Fibroblast of lung (primary cell): ENCODE results near the gene SERAC1. TPM values are rescaled to one million over a fixed set of nuclear protein-coding genes. Genes with fewer than 3 reads are reported as not detected.
"Not testable (repeated sequence)": the region's sequence is repeated elsewhere in the genome, so short reads cannot be mapped to it uniquely, and the experiment has no call there.

ENCODE experiments used
- DNase-seq, 2 donors: peaks; one replicate each; pipeline versions ENCODE4 v3.0.0 to v3.0.0-alpha.2; 2010; ENCODE audit warnings: low read depth in 2 of 2
- H2AFZ ChIP-seq: 2 replicates; pipeline ENCODE4 v1.5.1; 2012; ENCODE audit warnings: low read length, control low read depth, inconsistent platforms
- H3K27ac ChIP-seq: 2 replicates; pipeline ENCODE4 v1.5.1; 2011; ENCODE audit warnings: low read length, control low read depth; ENCODE audit not compliant: insufficient read depth
- H3K27me3 ChIP-seq: 2 replicates; pipeline ENCODE4 v1.5.1; 2011; ENCODE audit warnings: mild to moderate bottlenecking, low read length; ENCODE audit not compliant: control insufficient read depth, insufficient read depth
- H3K36me3 ChIP-seq: 2 replicates; pipeline ENCODE4 v1.5.1; 2011; ENCODE audit warnings: low read length; ENCODE audit not compliant: control insufficient read depth, insufficient read depth
- H3K4me1 ChIP-seq: 2 replicates; pipeline ENCODE4 v1.5.1; 2011; ENCODE audit warnings: low read length; ENCODE audit not compliant: control insufficient read depth, insufficient read depth; ENCODE audit errors: extremely low read depth
- H3K4me2 ChIP-seq: 2 replicates; pipeline ENCODE4 v1.5.1; 2011; ENCODE audit warnings: low read length, control low read depth; ENCODE audit not compliant: insufficient read depth; ENCODE audit errors: extremely low read depth
- H3K4me3 ChIP-seq, 4 experiments: fragments of 200-600 bp in 1 of 4; sonication (generic) in 1 of 4; replicated peaks in 1 of 4; 2 replicates each; pipeline ENCODE4 v1.5.1; 2011 to 2016; ENCODE audit warnings: low read length in 4 of 4, low read depth in 3 of 4, mild to moderate bottlenecking in 3 of 4, control low read depth in 2 of 4, inconsistent platforms in 1 of 4, mixed read lengths in 1 of 4; ENCODE audit not compliant: insufficient read depth in 1 of 4; ENCODE audit errors: control extremely low read depth in 1 of 4
- H3K79me2 ChIP-seq: 2 replicates; pipeline ENCODE4 v1.5.1; 2012; ENCODE audit warnings: mild to moderate bottlenecking, low read length, inconsistent platforms; ENCODE audit not compliant: control insufficient read depth, insufficient read depth
- H3K9ac ChIP-seq: 2 replicates; pipeline ENCODE4 v1.5.1; 2011; ENCODE audit warnings: mild to moderate bottlenecking, low read length, control low read depth; ENCODE audit not compliant: insufficient read depth
- H3K9me3 ChIP-seq: 2 replicates; pipeline ENCODE4 v1.5.1; 2012; ENCODE audit warnings: low read depth, low read length; ENCODE audit not compliant: control insufficient read depth, insufficient read depth
- H4K20me1 ChIP-seq: 2 replicates; pipeline ENCODE4 v1.5.1; 2011; ENCODE audit warnings: low read length; ENCODE audit not compliant: control insufficient read depth, insufficient read depth; ENCODE audit errors: extremely low read depth
- EZH2 ChIP-seq: IDR thresholded peaks from 2 replicates; pipeline ENCODE4 v1.5.1; 2012; ENCODE audit warnings: low read length, control low read depth, mild to moderate bottlenecking; ENCODE audit errors: missing control alignments
- polyA plus RNA-seq, 2 donors: library from polyadenylated mRNA; depleted of rRNA in 1 of 2; stranded (reverse) in 1 of 2; unstranded in 1 of 2; fragments of >200 nt; gene quantifications; 2 replicates each; pipeline ENCODE4 v1.2.1, GENCODE V29; 2011 to 2012; ENCODE audit warnings: missing spikeins in 1 of 2
- total RNA-seq: library from RNA; depleted of rRNA; stranded (reverse); fragments of >200 nt; gene quantifications from 2 replicates; pipeline ENCODE4 v1.2.1, GENCODE V29; 2014
- TF ChIP-seq, protein P1 (sequence below), 2 donors: IDR thresholded peaks in 1 of 2; conservative IDR thresholded peaks in 1 of 2; 1 replicate in 1 of 2; 2 replicates in 1 of 2; pipeline ENCODE4 v1.5.1; 2011 to 2012; ENCODE audit warnings: low read length in 2 of 2, control low read depth in 1 of 2, inconsistent platforms in 1 of 2, low read depth in 1 of 2, mild to moderate bottlenecking in 1 of 2

Gene SERAC1
- total and polyA plus RNA-seq, 2 donors (not counting 1 experiment from before 2014, with no cell fraction given) = 21.3 to 37.7 TPM

GRCh38 chr6:158208226-158209030, 40.4 kb upstream of the SERAC1 start:
- not testable (repeated sequence) for H3K27ac ChIP-seq, H3K9ac ChIP-seq, H2AFZ ChIP-seq, H3K9me3 ChIP-seq, H3K36me3 ChIP-seq, DNase-seq, H3K4me3 ChIP-seq, H3K79me2 ChIP-seq, H3K27me3 ChIP-seq, H4K20me1 ChIP-seq, H3K4me2 ChIP-seq, H3K4me1 ChIP-seq

DNA sequence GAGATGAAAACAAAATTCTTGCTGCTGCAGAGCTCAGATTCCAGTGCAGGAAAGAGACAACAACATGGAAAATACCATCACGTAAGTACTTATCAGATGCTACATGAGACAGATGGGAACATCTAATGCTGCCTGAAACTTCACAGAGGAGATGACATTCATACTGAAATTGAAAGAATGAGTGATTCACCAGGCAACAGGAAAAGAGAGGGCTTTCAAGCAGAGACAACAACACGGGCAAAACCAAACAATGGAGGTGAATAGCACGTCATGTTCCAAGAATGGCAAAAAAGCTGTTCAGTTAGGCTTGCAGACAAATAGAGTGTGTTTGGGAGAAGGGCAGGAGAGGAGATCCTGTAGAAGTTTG, 39.3 kb upstream of the SERAC1 start:
- no peak overlapping the region for H2AFZ ChIP-seq
- DNase-seq = peak in 1 of 2 donors; percentile 75

GRCh38 chr6:158206740-158207421, 38.8 kb upstream of the SERAC1 start:
- peaks cover 6% of the 10 kb centered on the region for H3K4me1 ChIP-seq
- no peaks in the 10 kb centered on the region for H3K79me2 ChIP-seq
- TF ChIP-seq, protein P1, sequence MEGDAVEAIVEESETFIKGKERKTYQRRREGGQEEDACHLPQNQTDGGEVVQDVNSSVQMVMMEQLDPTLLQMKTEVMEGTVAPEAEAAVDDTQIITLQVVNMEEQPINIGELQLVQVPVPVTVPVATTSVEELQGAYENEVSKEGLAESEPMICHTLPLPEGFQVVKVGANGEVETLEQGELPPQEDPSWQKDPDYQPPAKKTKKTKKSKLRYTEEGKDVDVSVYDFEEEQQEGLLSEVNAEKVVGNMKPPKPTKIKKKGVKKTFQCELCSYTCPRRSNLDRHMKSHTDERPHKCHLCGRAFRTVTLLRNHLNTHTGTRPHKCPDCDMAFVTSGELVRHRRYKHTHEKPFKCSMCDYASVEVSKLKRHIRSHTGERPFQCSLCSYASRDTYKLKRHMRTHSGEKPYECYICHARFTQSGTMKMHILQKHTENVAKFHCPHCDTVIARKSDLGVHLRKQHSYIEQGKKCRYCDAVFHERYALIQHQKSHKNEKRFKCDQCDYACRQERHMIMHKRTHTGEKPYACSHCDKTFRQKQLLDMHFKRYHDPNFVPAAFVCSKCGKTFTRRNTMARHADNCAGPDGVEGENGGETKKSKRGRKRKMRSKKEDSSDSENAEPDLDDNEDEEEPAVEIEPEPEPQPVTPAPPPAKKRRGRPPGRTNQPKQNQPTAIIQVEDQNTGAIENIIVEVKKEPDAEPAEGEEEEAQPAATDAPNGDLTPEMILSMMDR (conservative IDR thresholded peaks at IDR 0.05 in 1 of 2, IDR thresholded peaks at IDR 0.05 in 1 of 2; ENCODE audit: low read depth in 1 of 2, low read length in 2 of 2) = no peak
- no peak for TF ChIP-seq EZH2
- no peaks in the 10 kb centered on the region for H3K27me3 ChIP-seq
- H3K9ac ChIP-seq = no peak overlapping the region
- H2AFZ ChIP-seq = no peak overlapping the region
- no peak overlapping the region for H3K4me3 ChIP-seq
- H3K4me2 ChIP-seq = no peak overlapping the region
- H3K27ac ChIP-seq = no peak overlapping the region
- no peaks in the 10 kb centered on the region for H3K36me3 ChIP-seq
- H4K20me1 ChIP-seq = no peaks in the 10 kb centered on the region
- no peak for DNase-seq
- no peaks in the 10 kb centered on the region for H3K9me3 ChIP-seq

More for the DNA sequence above, 39.3 kb upstream of the SERAC1 start:
- Histone ChIP-seq H3K79me2 (no peaks in the 10 kb centered on the region), H3K4me2 (no peak overlapping the region), H3K9me3 (no peaks in the 10 kb centered on the region), H3K36me3 (no peaks in the 10 kb centered on the region), H3K4me3 (no peak overlapping the region), H3K27me3 (no peaks in the 10 kb centered on the region), H3K9ac (no peak overlapping the region), H4K20me1 (no peaks in the 10 kb centered on the region), H3K4me1 (peaks cover 6% of the 10 kb centered on the region), H3K27ac (no peak overlapping the region)
- TF ChIP-seq EZH2 = no peak
- TF ChIP-seq, protein P1 (conservative IDR thresholded peaks at IDR 0.05 in 1 of 2, IDR thresholded peaks at IDR 0.05 in 1 of 2; ENCODE audit: low read depth in 1 of 2, low read length in 2 of 2) = no peak
